GM12864 (cell line): ENCODE results near the gene STOML3.

Source experiments
- DNase-seq: peaks from one replicate; pipeline ENCODE4 v3.0.0-alpha.2; 2011; ENCODE audit warnings: low read depth
- H3K4me3 ChIP-seq: 2 replicates; pipeline ENCODE4 v1.5.1; 2011; ENCODE audit warnings: mild to moderate bottlenecking, low read depth, low read length, control low read depth
- CTCF ChIP-seq: IDR thresholded peaks from 2 replicates; pipeline ENCODE4 v1.5.1; 2011; ENCODE audit warnings: low read depth, mild to moderate bottlenecking, moderate library complexity, low read length, control low read depth, inconsistent platforms; ENCODE audit errors: missing control alignments

The STOML3 gene

GRCh38 chr13:38933786-38934185, 56.8 kb downstream of the STOML3 start:
- no peak for DNase-seq
- TF ChIP-seq CTCF, result no peak
- no peak overlapping the region for H3K4me3 ChIP-seq

DNA sequence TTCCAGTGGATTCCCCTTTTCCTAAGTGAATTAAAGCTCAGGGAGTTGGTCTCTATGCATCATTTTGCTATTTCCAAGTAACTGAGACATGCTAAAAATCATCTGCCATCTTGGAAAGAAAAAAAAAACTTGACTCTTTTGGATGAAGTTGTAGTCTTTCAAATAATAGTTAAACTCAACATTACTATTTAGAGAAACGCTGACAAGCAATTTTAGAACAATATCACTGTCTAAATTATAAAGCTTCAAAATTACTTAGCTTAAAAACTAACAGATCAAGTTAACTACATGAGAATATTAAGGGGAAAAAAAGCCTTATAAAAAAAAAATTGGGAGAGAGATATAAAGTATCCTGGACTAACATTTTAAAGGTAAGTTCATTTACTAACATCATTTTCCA, 68.5 kb downstream of the STOML3 start:
- no peak for DNase-seq
- no peak for TF ChIP-seq CTCF
- H3K4me3 ChIP-seq, result no peak overlapping the region

GRCh38 chr13:38921081-38921480, 69.5 kb downstream of the STOML3 start:
- no peak for DNase-seq
- TF ChIP-seq CTCF, result no peak
- H3K4me3 ChIP-seq, result no peak overlapping the region
